Urinary bladder (tissue), 4 donors: ENCODE results near the gene PRKCE. TPM values are rescaled to one million over a fixed set of nuclear protein-coding genes. Genes with fewer than 3 reads are reported as not detected.

Source experiments
- DNase-seq: peaks from one replicate; pipeline ENCODE4 v3.0.0-alpha.2; 2015; ENCODE audit errors: extremely low spot score
- H3K27ac ChIP-seq: one replicate; pipeline ENCODE4 v1.5.1; 2013; ENCODE audit warnings: low read depth, mild to moderate bottlenecking, moderate library complexity
- H3K36me3 ChIP-seq: one replicate; pipeline ENCODE4 v1.6.1; 2013; ENCODE audit warnings: mild to moderate bottlenecking, moderate library complexity; ENCODE audit not compliant: insufficient read depth
- H3K4me1 ChIP-seq: one replicate; pipeline ENCODE4 v1.6.1; 2013; ENCODE audit warnings: mild to moderate bottlenecking, moderate library complexity; ENCODE audit not compliant: insufficient read depth
- H3K4me3 ChIP-seq: one replicate; pipeline ENCODE4 v1.5.1; 2013; ENCODE audit warnings: low read depth, low read length
- WGBS: extraction: QIAGEN DNeasy Blood & Tissue Kit; methylation state at CpG from one replicate; pipeline ENCODE4 v1.1.7; 2013; 5-methylcytosine and 5-hydroxymethylcytosine counted together
- polyA plus RNA-seq: library from polyadenylated mRNA; stranded (reverse); fragments of 200-250 nt; gene quantifications from one replicate; pipeline ENCODE4 v1.2.3, GENCODE V29; 2013
- total RNA-seq: library from RNA; depleted of rRNA; stranded (reverse); fragments of >200 nt; gene quantifications from one replicate; pipeline ENCODE4 v1.2.3, GENCODE V29; 2014
- donor health status: healthy with polysubstance abuse.
- donor health status: healthy.

Gene PRKCE
- total and polyA plus RNA-seq, 2 donors: 9.9 to 29.7 TPM

- no peak overlapping the region for H3K4me3 ChIP-seq
- no peaks in the 10 kb centered on the region for H3K36me3 ChIP-seq
- peak; percentile 40 for DNase-seq
- 46% methylated on average over 8 of the region's 8 CpGs for WGBS
- no peaks in the 10 kb centered on the region for H3K4me1 ChIP-seq
- H3K27ac ChIP-seq: no peak overlapping the region
These were observed 483.2 kb downstream of the PRKCE start for GRCh38 chr2:46134531-46135227.

- no peak for DNase-seq
- Histone ChIP-seq H3K36me3 (no peaks in the 10 kb centered on the region), H3K27ac (no peak overlapping the region), H3K4me1 (no peaks in the 10 kb centered on the region), H3K4me3 (no peak overlapping the region)
- WGBS: 70% methylated on average over 4 of the region's 4 CpGs
These were observed 483.9 kb downstream of the PRKCE start for GRCh38 chr2:46135228-46135855.

- 54% methylated on average over 6 of the region's 6 CpGs for WGBS
- Histone ChIP-seq H3K36me3 (no peaks in the 10 kb centered on the region), H3K4me3 (no peak overlapping the region), H3K27ac (no peak overlapping the region), H3K4me1 (no peaks in the 10 kb centered on the region)
- no peak for DNase-seq
These were observed 484.5 kb downstream of the PRKCE start for GRCh38 chr2:46135958-46136357.

- DNase-seq: no peak
- Histone ChIP-seq H3K4me1 (no peaks in the 10 kb centered on the region), H3K27ac (no peak overlapping the region), H3K4me3 (no peak overlapping the region), H3K36me3 (no peaks in the 10 kb centered on the region)
- WGBS: 81% methylated on average over 5 of the region's 5 CpGs
These were observed 485.0 kb downstream of the PRKCE start for GRCh38 chr2:46136481-46136880.

- Histone ChIP-seq H3K4me3 (no peak overlapping the region), H3K27ac (no peak overlapping the region), H3K4me1 (no peaks in the 10 kb centered on the region), H3K36me3 (no peaks in the 10 kb centered on the region)
- DNase-seq: no peak
- WGBS: 97% methylated on average over 2 of the region's 2 CpGs
These were observed 485.5 kb downstream of the PRKCE start for GRCh38 chr2:46136953-46137352.

GRCh38 chr2:46142546-46143428 lies 491.3 kb downstream of the PRKCE start:
- no peak for DNase-seq
- 82% methylated on average over 5 of the region's 5 CpGs for WGBS
- Histone ChIP-seq H3K27ac (no peak overlapping the region), H3K4me3 (no peak overlapping the region), H3K4me1 (no peaks in the 10 kb centered on the region), H3K36me3 (no peaks in the 10 kb centered on the region)

- no peaks in the 10 kb centered on the region for H3K4me1 ChIP-seq
- 90% methylated on average over 9 of the region's 9 CpGs for WGBS
- H3K36me3 ChIP-seq: no peaks in the 10 kb centered on the region
- DNase-seq: no peak
- no peak overlapping the region for H3K27ac ChIP-seq
- no peak overlapping the region for H3K4me3 ChIP-seq
These were observed 492.1 kb downstream of the PRKCE start for GRCh38 chr2:46143429-46144132.

GRCh38 chr2:46144133-46144800 lies 492.8 kb downstream of the PRKCE start:
- H3K4me1 ChIP-seq: no peaks in the 10 kb centered on the region
- H3K36me3 ChIP-seq: no peaks in the 10 kb centered on the region
- 95% methylated on average over 6 of the region's 6 CpGs for WGBS
- DNase-seq: no peak
- H3K4me3 ChIP-seq: no peak overlapping the region
- no peak overlapping the region for H3K27ac ChIP-seq

- Histone ChIP-seq H3K4me1 (no peaks in the 10 kb centered on the region), H3K36me3 (no peaks in the 10 kb centered on the region), H3K27ac (no peak overlapping the region), H3K4me3 (no peak overlapping the region)
- WGBS: 95% methylated on average over 5 of the region's 5 CpGs
- DNase-seq: no peak
These were observed 493.5 kb downstream of the PRKCE start for GRCh38 chr2:46145017-46145416.

GRCh38 chr2:46145840-46146239 lies 494.4 kb downstream of the PRKCE start:
- no peak for DNase-seq
- H3K4me1 ChIP-seq: no peaks in the 10 kb centered on the region
- H3K4me3 ChIP-seq: no peak overlapping the region
- no peaks in the 10 kb centered on the region for H3K36me3 ChIP-seq
- no peak overlapping the region for H3K27ac ChIP-seq

- 80% methylated on average over 4 of the region's 4 CpGs for WGBS
- no peak for DNase-seq
- no peaks in the 10 kb centered on the region for H3K36me3 ChIP-seq
- H3K4me1 ChIP-seq: no peaks in the 10 kb centered on the region
- H3K4me3 ChIP-seq: no peak overlapping the region
- H3K27ac ChIP-seq: no peak overlapping the region
These were observed 495.5 kb downstream of the PRKCE start for GRCh38 chr2:46146866-46147502.

GRCh38 chr2:46147626-46148368 lies 496.3 kb downstream of the PRKCE start:
- WGBS: 96% methylated on average over 6 of the region's 6 CpGs
- no peaks in the 10 kb centered on the region for H3K36me3 ChIP-seq
- no peaks in the 10 kb centered on the region for H3K4me1 ChIP-seq
- no peak for DNase-seq
- no peak overlapping the region for H3K27ac ChIP-seq
- no peak overlapping the region for H3K4me3 ChIP-seq
